OCI-LY1 (cell line): ENCODE measurements around the gene METAP1D.

ENCODE experiments used
- H2AFZ ChIP-seq: fragments of 200-600 bp; sonication (generic), shearing (Covaris generic); 2 replicates; pipeline ENCODE4 v1.6.0; 2014; ENCODE audit warnings: antibody characterized with exemption, mild to moderate bottlenecking, low read length
- H3F3A ChIP-seq: fragments of 200-600 bp; sonication (generic), shearing (Covaris generic); 2 replicates; pipeline ENCODE4 v1.6.0; 2014; ENCODE audit warnings: mild to moderate bottlenecking, antibody characterized with exemption, low read length, moderate library complexity; ENCODE audit not compliant: insufficient read depth
- H3K27ac ChIP-seq: fragments of 200-600 bp; sonication (generic); 2 replicates; pipeline ENCODE4 v1.5.1; 2014; ENCODE audit warnings: low read length, mixed run types, mild to moderate bottlenecking, low read depth; ENCODE audit not compliant: poor library complexity, severe bottlenecking
- H3K27me3 ChIP-seq: fragments of 200-600 bp; sonication (generic); 2 replicates; pipeline ENCODE4 v1.6.0; 2014; ENCODE audit warnings: antibody characterized with exemption, mild to moderate bottlenecking, low read length, moderate library complexity; ENCODE audit not compliant: insufficient read depth
- H3K36me3 ChIP-seq: fragments of 200-600 bp; sonication (generic); 2 replicates; pipeline ENCODE4 v1.6.1; 2014; ENCODE audit warnings: mild to moderate bottlenecking, antibody characterized with exemption, low read length, moderate library complexity, mixed read lengths; ENCODE audit not compliant: insufficient read depth
- H3K4me1 ChIP-seq: fragments of 200-600 bp; sonication (generic); 2 replicates; pipeline ENCODE4 v1.5.1; 2014; ENCODE audit warnings: mild to moderate bottlenecking, low read length, moderate library complexity; ENCODE audit not compliant: insufficient read depth, severe bottlenecking
- H3K4me2 ChIP-seq: fragments of 200-600 bp; sonication (generic), shearing (Covaris generic); 2 replicates; pipeline ENCODE4 v1.6.1; 2014; ENCODE audit warnings: low read length
- H3K4me3 ChIP-seq: fragments of 200-600 bp; sonication (generic); 2 replicates; pipeline ENCODE4 v1.5.1; 2014; ENCODE audit warnings: low read length, low read depth, mild to moderate bottlenecking, mixed read lengths; ENCODE audit not compliant: poor library complexity, severe bottlenecking
- H3K79me2 ChIP-seq: fragments of 200-600 bp; shearing (Covaris generic); 2 replicates; pipeline ENCODE4 v1.6.1; 2016; ENCODE audit warnings: mixed run types, low read length, mixed read lengths; ENCODE audit not compliant: insufficient read depth
- H3K9ac ChIP-seq: fragments of 200-600 bp; sonication (generic), shearing (Covaris generic); 2 replicates; pipeline ENCODE4 v1.6.1; 2014; ENCODE audit warnings: mild to moderate bottlenecking, low read length, mixed read lengths
- H3K9me2 ChIP-seq: fragments of 200-600 bp; sonication (generic), shearing (Covaris generic); 2 replicates; pipeline ENCODE4 v1.6.1; 2014; ENCODE audit warnings: low read depth, mild to moderate bottlenecking, low read length, mixed read lengths
- H3K9me3 ChIP-seq: fragments of 200-600 bp; shearing (Covaris generic); 2 replicates; pipeline ENCODE4 v1.6.1; 2014; ENCODE audit warnings: low read length, mixed read lengths
- H4K20me1 ChIP-seq: fragments of 200-600 bp; sonication (generic), shearing (Covaris generic); 2 replicates; pipeline ENCODE4 v1.6.0; 2016; ENCODE audit warnings: mild to moderate bottlenecking, low read length; ENCODE audit not compliant: insufficient read depth
- CTCF ChIP-seq: fragments of 200-600 bp; sonication (generic), shearing (Covaris generic); IDR thresholded peaks from 2 replicates; pipeline ENCODE4 v1.5.1; 2017; ENCODE audit warnings: mild to moderate bottlenecking, antibody characterized with exemption, low read length, moderate library complexity, mixed read lengths
- EZH2 ChIP-seq: fragments of 200-600 bp; sonication (generic), shearing (Covaris generic); IDR thresholded peaks from 2 replicates; pipeline ENCODE4 v1.8.0; 2017; ENCODE audit warnings: borderline replicate concordance, mixed run types, mild to moderate bottlenecking, antibody characterized with exemption, low read length, moderate library complexity, mixed read lengths

The METAP1D gene

GRCh38 chr2:172093416-172094293, 93.9 kb downstream of the METAP1D start:
- Histone ChIP-seq H3K4me1 (peaks cover 33% of the 10 kb centered on the region), H3K36me3 (no peaks in the 10 kb centered on the region), H4K20me1 (no peaks in the 10 kb centered on the region), H3K4me3 (no peak overlapping the region), H3K79me2 (no peaks in the 10 kb centered on the region), H3K27me3 (no peaks in the 10 kb centered on the region; the same call in 1 of the 2 replicates), H2AFZ (no peak overlapping the region), H3K9me2 (no peaks in the 10 kb centered on the region), H3F3A (no peaks in the 10 kb centered on the region), H3K9ac (no peak overlapping the region), H3K9me3 (no peaks in the 10 kb centered on the region), H3K4me2 (no peak overlapping the region), H3K27ac (no peak overlapping the region)
- no peak for TF ChIP-seq CTCF
- TF ChIP-seq EZH2 = no peak

DNA sequence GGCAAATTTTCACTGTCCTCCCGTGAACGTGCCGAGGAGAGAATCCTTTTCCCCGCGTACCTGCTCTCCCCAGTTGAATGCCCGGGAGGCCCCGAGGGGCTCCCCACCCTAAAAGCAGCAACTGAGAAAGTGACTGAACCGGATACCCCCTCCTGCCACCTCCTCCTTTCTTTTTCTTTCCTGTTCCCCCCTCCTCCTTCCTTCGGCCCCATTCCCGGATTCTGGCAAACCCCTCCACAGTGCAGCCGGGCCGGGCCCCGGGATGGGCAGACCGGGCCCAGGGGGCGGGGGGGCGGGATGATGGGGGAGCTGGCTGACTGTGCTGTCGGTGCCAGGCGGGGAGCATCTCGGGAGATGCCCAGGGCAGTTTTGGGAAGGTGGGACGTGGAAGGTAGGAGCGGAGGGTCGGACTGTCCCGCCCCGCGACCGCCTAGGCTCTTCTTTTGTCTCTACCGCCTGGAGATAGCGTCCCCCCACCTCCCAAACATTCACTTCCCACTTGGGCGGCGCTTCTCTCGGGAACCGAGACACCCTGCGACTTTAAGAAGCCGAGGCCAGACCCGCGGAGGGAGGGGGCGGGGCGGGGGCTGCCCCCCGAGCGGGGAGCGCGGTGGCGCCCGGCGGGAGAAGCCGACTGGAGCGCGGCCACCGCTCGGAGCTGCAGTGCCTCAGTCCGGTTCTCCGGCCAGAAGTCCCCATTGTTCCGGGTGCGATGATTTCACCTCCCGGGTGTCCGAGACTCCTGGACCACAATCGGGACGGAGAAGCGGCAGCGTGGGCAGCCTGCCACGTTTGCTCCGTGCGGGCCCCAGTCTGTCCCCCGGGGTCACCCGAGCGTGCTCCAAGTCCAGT, 94.8 kb downstream of the METAP1D start:
- Histone ChIP-seq H3K9me2 (no peaks in the 10 kb centered on the region), H3K36me3 (no peaks in the 10 kb centered on the region), H3K4me2 (peak overlapping the region; percentile 68), H3F3A (no peaks in the 10 kb centered on the region), H2AFZ (no peak overlapping the region), H3K79me2 (no peaks in the 10 kb centered on the region), H3K4me1 (peaks cover 41% of the 10 kb centered on the region), H3K27me3 (no peaks in the 10 kb centered on the region; the same call in 1 of the 2 replicates), H3K9me3 (no peaks in the 10 kb centered on the region), H3K27ac (no peak overlapping the region), H3K9ac (peak overlapping the region; percentile 16; the same call in 1 of the 2 replicates), H4K20me1 (no peaks in the 10 kb centered on the region), H3K4me3 (peak overlapping the region; percentile 57)
- TF ChIP-seq EZH2 (no peak), CTCF (no peak)

DNA sequence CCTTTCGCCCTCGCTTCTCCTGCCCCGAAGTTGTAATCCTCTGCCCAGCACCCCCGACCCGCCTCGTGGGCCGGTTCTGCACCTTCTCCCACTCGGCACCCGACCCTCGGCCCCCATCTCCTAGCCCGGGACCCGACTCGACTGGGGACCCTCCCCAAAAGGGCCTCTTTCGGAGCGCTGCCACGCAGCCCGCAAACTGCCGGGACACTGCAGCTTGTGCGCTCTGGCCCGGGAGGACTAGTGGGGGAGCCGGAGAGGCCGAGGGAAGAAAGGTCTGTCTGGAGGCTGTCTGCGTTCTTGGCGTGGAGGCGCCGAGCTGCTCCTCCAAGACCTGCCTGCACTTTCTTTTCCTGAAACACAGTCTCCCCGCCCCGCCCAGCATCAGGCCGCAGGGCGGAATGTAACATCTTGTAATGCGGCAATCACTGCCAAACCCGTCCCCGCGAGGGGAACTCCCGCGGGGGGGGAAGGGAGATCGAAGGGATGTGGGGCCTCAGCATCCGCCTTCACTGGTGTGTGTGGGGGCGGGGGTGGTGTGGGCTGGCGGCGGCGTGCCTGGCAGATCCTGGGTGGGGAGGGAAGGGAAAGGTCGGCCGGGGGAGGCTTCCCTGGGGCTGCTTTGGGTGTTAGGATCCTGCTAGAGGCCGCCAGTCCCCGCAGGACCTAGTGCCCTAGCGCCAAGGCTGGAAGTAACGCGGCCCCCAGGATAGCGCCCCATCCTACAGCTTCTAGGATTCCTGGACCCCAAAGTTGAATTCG, 95.6 kb downstream of the METAP1D start:
- Histone ChIP-seq H3K27me3 (no peaks in the 10 kb centered on the region; the same call in 1 of the 2 replicates), H2AFZ (no peak overlapping the region), H3K9ac (peak overlapping the region; percentile 16; the same call in 1 of the 2 replicates), H3K36me3 (no peaks in the 10 kb centered on the region), H3F3A (no peaks in the 10 kb centered on the region), H3K9me3 (no peaks in the 10 kb centered on the region), H3K27ac (no peak overlapping the region), H3K4me3 (peak overlapping the region; percentile 57), H4K20me1 (no peaks in the 10 kb centered on the region), H3K9me2 (no peaks in the 10 kb centered on the region), H3K4me1 (peaks cover 49% of the 10 kb centered on the region), H3K79me2 (no peaks in the 10 kb centered on the region), H3K4me2 (peak overlapping the region; percentile 68)
- TF ChIP-seq CTCF = no peak
